Raji (cell line): ENCODE data around the gene EME2.

Experiments
- POLR2A ChIP-seq: IDR thresholded peaks from 2 replicates; pipeline ENCODE4 v1.6.1; 2011; ENCODE audit warnings: low read depth, low read length, control low read depth; ENCODE audit not compliant: insufficient read depth

Gene EME2

DNA sequence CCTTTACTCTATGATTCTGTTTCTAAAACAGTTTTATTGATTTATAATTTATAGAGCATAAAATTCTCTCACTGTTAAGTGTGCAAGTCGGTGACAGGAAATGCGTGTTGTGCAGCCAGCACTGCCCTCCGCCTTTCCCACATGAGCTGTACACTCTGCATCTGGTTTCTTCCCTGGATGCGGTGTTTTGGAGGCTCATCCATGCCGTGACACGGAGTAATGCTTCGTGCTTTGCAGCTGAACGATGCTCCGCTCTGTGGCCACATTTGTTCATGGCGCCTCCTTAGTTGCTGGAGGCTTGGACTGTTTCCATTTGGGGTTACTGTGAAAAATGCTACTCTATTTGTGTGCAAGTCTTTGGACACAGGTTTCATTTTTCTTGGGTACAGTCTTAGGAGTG is 28.1 kb downstream of the EME2 start:
- no peak for TF ChIP-seq POLR2A

- no peak for TF ChIP-seq POLR2A
These were observed 35.0 kb downstream of the EME2 start for GRCh38 chr16:1807626-1808025.

GRCh38 chr16:1808691-1809090 is 36.1 kb downstream of the EME2 start:
- TF ChIP-seq POLR2A, result no peak

DNA sequence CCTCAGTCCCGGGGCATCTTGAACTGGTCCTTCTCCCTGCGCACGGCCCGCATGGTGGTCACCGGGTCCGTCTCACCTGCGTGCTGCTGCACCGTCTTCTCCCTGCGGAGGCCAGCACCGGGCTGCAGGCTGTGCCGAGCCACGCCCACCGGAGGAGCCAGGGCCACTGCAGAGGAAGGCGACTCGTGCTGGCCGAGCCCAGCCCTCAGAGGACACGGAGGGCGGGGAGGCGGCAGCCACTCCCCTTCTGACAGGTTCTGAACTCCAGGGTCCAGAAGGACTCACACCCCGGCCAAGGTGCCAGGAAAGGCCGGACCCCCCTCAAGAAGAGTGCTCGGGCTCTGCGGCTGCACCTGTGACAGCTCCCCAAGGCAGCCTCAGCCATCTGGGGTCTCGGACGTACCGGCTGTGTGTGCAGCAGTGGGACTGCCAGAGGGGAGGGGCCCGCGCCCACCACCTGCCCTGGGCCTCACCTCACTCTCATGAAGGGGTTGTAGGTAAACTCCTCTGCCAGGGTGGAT is 36.7 kb downstream of the EME2 start:
- TF ChIP-seq POLR2A, result no peak

DNA sequence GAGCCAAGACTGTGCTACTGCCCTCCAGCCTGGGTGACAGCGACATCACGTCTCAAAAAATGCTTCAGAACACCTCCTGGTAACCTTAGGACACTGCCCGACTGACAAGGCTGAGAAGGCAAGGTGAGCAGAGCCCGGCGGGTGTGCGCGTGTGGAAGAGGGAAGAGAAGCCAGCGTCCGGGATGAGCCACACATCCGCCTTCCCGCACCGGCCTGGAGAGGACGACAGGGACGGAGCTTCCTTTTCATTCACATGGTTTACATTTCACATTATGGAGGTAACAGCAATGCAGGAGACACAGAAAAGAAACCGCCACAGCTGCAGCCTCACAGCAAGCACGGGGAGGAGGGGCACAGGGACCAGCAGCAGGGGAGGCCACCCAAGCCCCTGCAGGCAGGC is 37.5 kb downstream of the EME2 start:
- TF ChIP-seq POLR2A, result no peak

DNA sequence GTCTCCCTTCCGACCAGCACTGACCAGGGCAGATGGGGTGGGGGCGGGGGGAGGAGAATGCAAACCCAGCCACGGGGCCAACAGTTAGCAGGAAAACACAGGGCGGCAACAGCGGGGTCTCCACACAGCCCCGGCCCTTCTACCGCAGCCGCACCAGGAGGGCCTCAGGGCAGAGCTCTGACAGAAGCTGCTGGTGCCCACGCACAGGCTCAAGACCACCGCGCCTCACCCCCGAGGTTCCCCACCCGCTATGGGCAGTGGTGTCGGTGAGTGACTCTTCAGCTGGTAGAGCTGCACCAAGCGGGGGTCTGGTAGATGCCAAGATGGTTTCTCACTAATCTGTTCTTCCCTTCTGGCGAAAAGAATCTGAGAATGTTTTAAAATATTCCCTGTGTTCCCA is 37.9 kb downstream of the EME2 start:
- TF ChIP-seq POLR2A, result no peak

GRCh38 chr16:1812732-1813163 is 40.1 kb downstream of the EME2 start:
- TF ChIP-seq POLR2A, result no peak

GRCh38 chr16:1815461-1815860 is 42.9 kb downstream of the EME2 start:
- TF ChIP-seq POLR2A, result no peak

DNA sequence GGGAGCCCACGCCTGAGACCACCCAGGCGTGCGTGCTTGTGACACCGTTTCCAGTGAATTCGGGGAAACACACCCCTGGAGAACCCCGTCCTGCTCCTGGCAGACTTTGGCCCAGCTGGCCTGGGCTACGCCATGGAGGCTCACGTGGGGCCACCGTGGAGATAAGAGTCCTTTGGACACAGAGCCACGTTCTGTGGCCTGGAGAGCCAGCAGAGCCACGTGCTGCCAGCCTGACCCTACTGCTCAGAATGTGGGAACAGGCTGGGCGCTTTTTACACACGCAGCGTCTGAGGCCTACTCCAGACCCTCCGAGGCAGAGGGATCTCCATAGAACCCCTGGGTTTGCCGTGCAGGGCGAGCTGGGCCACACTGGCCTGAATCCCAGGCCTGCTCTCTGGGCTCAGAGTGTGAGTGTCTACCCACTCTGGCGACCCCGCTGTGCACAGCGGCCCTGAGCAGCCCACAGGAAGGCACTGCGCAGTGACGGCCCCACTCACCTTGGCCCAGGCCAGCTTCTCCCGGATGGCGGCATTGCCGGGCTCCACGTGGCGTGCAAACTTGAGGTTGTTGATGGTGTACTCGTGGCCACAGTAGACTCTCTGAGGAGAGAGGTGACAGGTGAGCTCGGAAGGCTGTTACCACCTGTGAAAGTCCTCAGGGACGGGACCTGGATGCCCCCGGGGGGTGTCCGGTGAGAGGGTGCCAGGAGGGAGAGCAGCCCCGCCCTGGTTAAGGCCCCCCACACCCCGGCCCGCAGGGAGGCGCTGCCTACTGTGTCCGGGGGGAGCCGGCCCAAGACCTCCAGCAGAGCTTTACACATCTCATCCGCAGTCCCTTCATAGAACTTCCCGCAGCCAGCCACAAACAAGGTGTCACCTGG is 44.0 kb downstream of the EME2 start:
- TF ChIP-seq POLR2A, result no peak

GRCh38 chr16:1817276-1817589 is 44.6 kb downstream of the EME2 start:
- TF ChIP-seq POLR2A, result no peak

GRCh38 chr16:1817716-1818115 is 45.1 kb downstream of the EME2 start:
- TF ChIP-seq POLR2A, result no peak

GRCh38 chr16:1818204-1818872 is 45.7 kb downstream of the EME2 start:
- TF ChIP-seq POLR2A, result no peak

DNA sequence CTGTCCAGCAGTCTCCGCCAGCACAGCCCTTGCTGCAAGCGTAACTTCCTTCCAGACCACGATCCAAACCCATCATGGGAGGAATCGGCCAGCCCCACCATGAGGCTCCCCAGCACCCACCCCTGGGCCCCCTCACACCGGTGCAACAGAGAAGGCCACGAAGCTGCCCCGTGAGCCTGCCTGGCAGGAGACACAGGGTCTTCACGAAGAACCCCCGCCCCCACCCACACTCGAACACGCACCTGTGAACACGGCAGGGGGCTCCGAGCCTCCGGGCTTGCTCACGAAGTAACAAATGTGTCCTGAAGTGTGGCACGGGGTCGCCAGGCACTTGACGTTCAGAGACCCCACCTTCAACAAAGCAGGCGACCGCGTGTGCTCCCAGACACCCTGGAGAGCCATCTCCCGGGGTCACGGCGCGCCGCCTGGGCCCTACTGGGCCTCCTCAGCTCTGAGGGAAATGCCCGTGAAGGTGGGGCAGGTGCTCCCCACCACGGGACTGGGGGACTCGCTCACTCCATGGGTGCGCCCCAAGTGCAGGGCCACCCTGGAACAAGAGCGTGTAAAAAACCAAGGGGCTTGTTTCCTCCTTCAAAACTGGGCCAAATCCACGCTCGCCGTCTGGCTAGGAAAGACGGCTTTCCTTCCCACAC is 46.4 kb downstream of the EME2 start:
- TF ChIP-seq POLR2A, result no peak

DNA sequence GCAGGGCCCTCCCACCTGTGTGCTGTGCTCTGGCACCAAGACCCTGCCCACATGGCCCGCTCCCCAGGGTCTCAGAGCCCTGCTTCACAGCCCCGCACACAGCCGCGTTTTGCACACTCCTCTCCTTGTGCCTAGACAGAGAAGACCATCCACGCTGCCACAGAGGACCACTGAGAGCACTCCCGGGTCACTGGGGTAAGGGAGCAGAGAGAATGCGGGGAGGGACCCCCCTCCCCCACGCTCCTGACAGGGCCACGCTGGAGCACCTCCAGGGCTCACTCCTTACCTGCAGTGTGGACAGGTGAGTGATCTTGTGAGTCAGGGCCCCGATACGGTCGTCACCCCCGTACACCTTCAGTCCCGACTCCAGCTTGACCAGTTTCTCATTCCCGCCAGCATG is 47.0 kb downstream of the EME2 start:
- no peak for TF ChIP-seq POLR2A

DNA sequence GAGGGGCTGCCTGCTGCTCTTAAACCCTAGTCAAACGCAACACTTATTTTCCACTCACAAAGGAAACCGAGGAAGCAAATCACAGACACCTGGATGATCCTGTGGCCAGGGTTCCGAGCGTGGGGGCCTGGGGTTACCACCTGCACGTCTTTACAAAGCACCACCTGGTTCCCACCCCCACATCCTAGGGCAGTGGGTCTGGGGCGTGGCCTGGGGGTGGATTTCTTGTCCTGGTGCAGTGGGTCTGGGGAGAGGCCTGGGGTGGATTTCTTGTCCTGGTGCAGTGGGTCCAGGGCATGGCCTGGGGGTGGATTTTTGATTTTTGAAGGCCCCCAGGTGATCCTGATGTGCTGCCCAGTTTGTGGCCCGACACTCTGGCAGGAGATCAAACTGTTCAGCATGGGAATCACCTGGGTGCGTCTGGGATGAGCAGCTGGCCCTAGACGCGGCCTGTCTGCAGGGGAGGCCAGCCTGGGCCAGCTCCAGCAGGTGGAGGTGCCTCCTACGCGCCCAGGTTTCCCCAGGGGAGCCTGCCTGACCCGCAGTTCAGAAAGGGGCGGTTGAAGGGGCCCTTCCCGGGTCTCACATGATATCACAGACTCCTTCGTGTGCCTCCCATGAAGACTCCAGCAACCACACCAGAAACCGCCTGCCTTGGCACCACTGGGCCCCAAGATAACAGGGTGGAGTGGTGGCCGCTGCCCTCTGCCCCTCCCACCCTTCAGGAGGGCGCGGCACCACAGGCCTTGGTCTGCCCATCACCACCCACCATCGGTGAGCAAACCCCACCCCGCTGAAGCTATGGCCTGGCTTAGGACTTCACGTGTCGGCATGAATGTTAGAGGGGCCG is 47.7 kb downstream of the EME2 start:
- TF ChIP-seq POLR2A, result no peak
